Measurements from ENCODE around the gene PHF12. TPM values are rescaled to one million over a fixed set of nuclear protein-coding genes. Genes with fewer than 3 reads are reported as not detected.
"Not testable (repeated sequence)": the region's sequence is repeated elsewhere in the genome, so short reads cannot be mapped to it uniquely, and the experiment has no call there.

The PHF12 gene
- total and polyA plus RNA-seq, 3 experiments from 2014 or later: 11.6 to 62.1 (median 58.1) TPM

GRCh38 chr17:28893248-28894183, 57.8 kb downstream of the PHF12 start:
- Mint-ChIP-seq H3K36me3 (peaks cover 0 to 49% (median 8%) of the 10 kb centered on the region in 3 donors), H3K4me3 (peak overlapping the region; percentile 71 to 88 (median 78)), H3K4me1 (peaks cover 56 to 75% (median 68%) of the 10 kb centered on the region in 3 donors), H3K27ac (peak overlapping the region; percentile 93 to 98 (median 97))
- peak overlapping the region; percentile 41 for H3K27ac ChIP-seq (ENCODE audit: low read depth, low read length)
- not testable (repeated sequence) for H3K27me3 ChIP-seq (ENCODE audit: insufficient read depth, low read length, poor library complexity, severe bottlenecking); H3K9me3 ChIP-seq (ENCODE audit: low read length); H3K9me3 Mint-ChIP-seq; H3K36me3 ChIP-seq (ENCODE audit: insufficient read depth, low read length); H3K27me3 Mint-ChIP-seq
- POLR2A ChIA-PET: interaction anchor here (0.6 to 1.5 kb wide), 4 partner anchors 9 to 57 kb away, joined by 4 to 7 read pairs (median 5); partner anchors contain the start of genes DHRS13 and FAM222B
- CTCF ChIA-PET: interaction anchor here (0.9 to 1.8 kb wide), 5 partner anchors 9 to 167 kb away, joined by 3 to 7 read pairs (median 4); partner anchors contain the start of gene TLCD1
- peak overlapping the region; percentile 48 for H3K4me3 ChIP-seq (ENCODE audit: low read length)
- peaks cover 64% of the 10 kb centered on the region for H3K4me1 ChIP-seq (ENCODE audit: insufficient read depth, low read length)
- DNase-seq: peak in 1 of 5 donors; percentile 41

DNA sequence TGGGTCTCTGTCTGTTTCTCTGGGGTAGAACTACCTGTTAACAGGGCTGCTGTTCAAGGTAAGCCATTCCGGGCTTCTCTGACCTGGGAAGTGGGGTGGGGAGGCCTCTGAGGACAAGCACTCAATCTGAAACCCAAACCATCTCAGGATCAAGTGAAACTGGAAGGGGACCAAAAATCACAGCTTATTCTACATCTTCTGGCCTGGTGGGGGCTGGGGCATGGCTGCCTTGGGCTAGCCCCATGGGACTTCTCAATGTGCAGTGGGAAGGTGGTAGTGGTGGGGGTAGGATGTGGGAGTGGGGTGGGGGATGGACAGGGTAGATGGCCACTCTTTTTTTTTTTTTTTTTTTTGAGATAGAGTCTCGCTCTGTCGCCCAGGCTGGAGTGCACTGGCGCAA, 59.3 kb downstream of the PHF12 start:
- no peak for DNase-seq
- POLR2A ChIA-PET: interaction anchor here (0.6 to 1.5 kb wide), 2 partner anchors 10 to 230 kb away, joined by 3 to 6 read pairs; partner anchors contain the start of genes DHRS13 and SUPT6H
- CTCF ChIA-PET: interaction anchor here (1.5 to 1.8 kb wide), 2 partner anchors 10 to 129 kb away, joined by 4 to 5 read pairs; partner anchors contain the start of gene DHRS13
- no peaks in the 10 kb centered on the region for H3K9me3 Mint-ChIP-seq
- peaks cover 51 to 73% (median 61%) of the 10 kb centered on the region in 3 donors for H3K4me1 Mint-ChIP-seq
- H3K9me3 ChIP-seq (ENCODE audit: low read length): no peaks in the 10 kb centered on the region
- no peak overlapping the region for H3K27ac ChIP-seq (ENCODE audit: low read depth, low read length)
- H3K27ac Mint-ChIP-seq: peak overlapping the region in 6 of 8 donors; percentile 50 to 83 (median 80)
- no peaks in the 10 kb centered on the region for H3K27me3 ChIP-seq (ENCODE audit: insufficient read depth, low read length, poor library complexity, severe bottlenecking)
- no peak overlapping the region for H3K4me3 ChIP-seq (ENCODE audit: low read length)
- peaks cover 56% of the 10 kb centered on the region for H3K4me1 ChIP-seq (ENCODE audit: insufficient read depth, low read length)
- H3K27me3 Mint-ChIP-seq: no peaks in the 10 kb centered on the region
- peaks cover 10% of the 10 kb centered on the region for H3K36me3 ChIP-seq (ENCODE audit: insufficient read depth, low read length)
- peaks cover 0 to 54% (median 8%) of the 10 kb centered on the region in 3 donors for H3K36me3 Mint-ChIP-seq
- peak overlapping the region in 2 of 7 donors; percentile 2 to 36 for H3K4me3 Mint-ChIP-seq

DNA sequence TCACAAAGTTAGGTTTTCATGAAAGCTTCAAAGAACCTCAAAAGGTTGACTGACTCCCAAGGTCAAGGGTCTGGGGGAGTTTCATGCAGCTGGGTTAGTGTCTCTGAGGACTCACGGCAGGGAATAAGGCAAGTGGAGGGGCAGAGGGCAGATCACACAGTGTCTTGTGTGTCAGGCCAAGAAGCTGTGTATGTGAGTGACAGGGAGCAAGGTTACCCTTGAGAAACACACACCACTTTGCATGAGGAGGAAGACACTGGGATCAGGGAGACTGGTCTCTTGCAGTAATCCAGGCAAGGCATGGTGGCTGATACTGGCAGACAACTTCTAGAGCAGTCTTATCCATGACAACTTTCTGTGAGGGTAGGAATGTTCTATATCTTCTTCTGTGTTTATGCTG, 60.1 kb downstream of the PHF12 start:
- Histone ChIP-seq H3K4me1 (ENCODE audit: insufficient read depth, low read length) (peaks cover 52% of the 10 kb centered on the region), H3K9me3 (ENCODE audit: low read length) (no peaks in the 10 kb centered on the region), H3K27me3 (ENCODE audit: insufficient read depth, low read length, poor library complexity, severe bottlenecking) (no peaks in the 10 kb centered on the region), H3K27ac (ENCODE audit: low read depth, low read length) (no peak overlapping the region), H3K4me3 (ENCODE audit: low read length) (no peak overlapping the region), H3K36me3 (ENCODE audit: insufficient read depth, low read length) (peaks cover 18% of the 10 kb centered on the region)
- H3K4me1 Mint-ChIP-seq: peaks cover 43 to 68% (median 53%) of the 10 kb centered on the region in 3 donors
- H3K36me3 Mint-ChIP-seq: peaks cover 0 to 51% (median 8%) of the 10 kb centered on the region in 3 donors
- no peak for DNase-seq
- H3K27me3 Mint-ChIP-seq: no peaks in the 10 kb centered on the region
- ChIA-PET POLR2A (no interaction called here), CTCF (interaction anchor here (1.4 to 1.8 kb wide), 2 partner anchors 12 to 128 kb away, joined by 5 to 6 read pairs; partner anchors contain the start of gene DHRS13)
- peak overlapping the region in 1 of 7 donors; percentile 20 for H3K4me3 Mint-ChIP-seq
- H3K27ac Mint-ChIP-seq: peak overlapping the region; percentile 34 to 91 (median 80)
- no peaks in the 10 kb centered on the region for H3K9me3 Mint-ChIP-seq

GRCh38 chr17:28889996-28890395, 61.3 kb downstream of the PHF12 start:
- POLR2A ChIA-PET: no interaction called here
- DNase-seq: no peak
- H3K27ac Mint-ChIP-seq: peak overlapping the region in 2 of 8 donors; percentile 12 to 46
- no peaks in the 10 kb centered on the region for H3K9me3 Mint-ChIP-seq
- no peaks in the 10 kb centered on the region for H3K27me3 Mint-ChIP-seq
- H3K4me3 Mint-ChIP-seq: no peak overlapping the region
- Histone ChIP-seq H3K4me1 (ENCODE audit: insufficient read depth, low read length) (peaks cover 42% of the 10 kb centered on the region), H3K36me3 (ENCODE audit: insufficient read depth, low read length) (peaks cover 26% of the 10 kb centered on the region), H3K9me3 (ENCODE audit: low read length) (no peaks in the 10 kb centered on the region), H3K27me3 (ENCODE audit: insufficient read depth, low read length, poor library complexity, severe bottlenecking) (no peaks in the 10 kb centered on the region), H3K4me3 (ENCODE audit: low read length) (no peak overlapping the region), H3K27ac (ENCODE audit: low read depth, low read length) (no peak overlapping the region)
- H3K4me1 Mint-ChIP-seq: peaks cover 35 to 64% (median 48%) of the 10 kb centered on the region in 3 donors
- H3K36me3 Mint-ChIP-seq: peaks cover 6 to 57% (median 6%) of the 10 kb centered on the region in 3 donors
- CTCF ChIA-PET: interaction anchor here (1.4 kb wide), 1 partner anchor 13 kb away, joined by 6 read pairs; the partner anchor contains the start of gene DHRS13

DNA sequence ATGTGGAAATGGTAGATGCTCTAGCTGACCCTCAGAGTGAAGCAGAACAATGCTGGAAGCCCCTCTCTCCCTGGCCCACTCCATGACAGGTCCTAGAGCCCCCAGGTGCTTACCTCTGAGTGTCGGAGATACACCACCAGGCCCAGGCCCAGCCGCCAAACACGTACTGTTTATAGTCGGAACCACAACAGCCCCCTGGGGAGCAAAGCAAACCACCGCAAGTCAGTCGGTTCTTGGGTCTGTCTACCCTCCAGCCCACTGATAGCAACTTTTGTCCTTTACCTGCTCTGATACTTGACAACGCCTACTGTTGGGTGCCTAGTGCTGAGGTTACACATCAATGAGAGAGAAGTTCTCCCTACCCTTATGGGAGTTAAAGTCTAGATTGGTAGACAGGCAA, 62.5 kb downstream of the PHF12 start:
- Mint-ChIP-seq H3K9me3 (no peaks in the 10 kb centered on the region), H3K4me1 (peaks cover 35 to 60% (median 46%) of the 10 kb centered on the region in 3 donors), H3K27ac (peak overlapping the region in 2 of 8 donors; percentile 35 to 47), H3K27me3 (no peaks in the 10 kb centered on the region), H3K4me3 (no peak overlapping the region), H3K36me3 (peaks cover 6 to 69% (median 8%) of the 10 kb centered on the region in 3 donors)
- no peak for DNase-seq
- Histone ChIP-seq H3K9me3 (ENCODE audit: low read length) (no peaks in the 10 kb centered on the region), H3K27ac (ENCODE audit: low read depth, low read length) (no peak overlapping the region), H3K4me3 (ENCODE audit: low read length) (no peak overlapping the region), H3K4me1 (ENCODE audit: insufficient read depth, low read length) (peaks cover 38% of the 10 kb centered on the region), H3K27me3 (ENCODE audit: insufficient read depth, low read length, poor library complexity, severe bottlenecking) (no peaks in the 10 kb centered on the region), H3K36me3 (ENCODE audit: insufficient read depth, low read length) (peaks cover 35% of the 10 kb centered on the region)
- CTCF ChIA-PET: no interaction called here
- POLR2A ChIA-PET: no interaction called here

DNA sequence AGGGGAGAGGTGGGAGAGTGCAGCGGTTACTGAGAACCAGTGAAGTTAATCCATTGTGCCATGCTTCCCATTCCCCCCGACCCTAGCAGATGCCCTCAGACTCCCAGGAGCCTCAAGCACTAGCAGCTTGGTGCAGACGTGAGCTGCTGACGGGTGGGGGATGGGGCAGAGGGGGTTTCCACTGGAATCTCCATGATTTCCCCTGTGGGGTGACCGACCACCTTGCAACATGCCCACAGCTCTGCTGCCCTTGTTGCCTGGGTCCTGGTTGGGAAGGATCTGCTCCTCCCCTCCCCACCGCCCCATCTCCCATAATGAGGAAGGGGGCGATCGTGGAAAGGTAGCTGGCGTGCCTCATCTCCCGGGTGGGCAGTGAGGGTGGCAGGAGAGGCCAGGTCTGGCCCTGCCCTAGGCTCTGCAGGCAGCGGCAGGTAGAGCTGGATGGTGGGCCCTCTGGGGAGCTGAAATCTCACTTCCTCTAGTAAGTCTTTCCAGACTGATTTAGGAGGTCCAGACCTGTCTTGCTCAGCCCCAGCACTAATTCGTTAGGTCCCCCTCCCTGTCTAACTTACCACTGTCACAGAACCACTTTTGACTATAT, 63.3 kb downstream of the PHF12 start:
- H3K4me1 Mint-ChIP-seq: peaks cover 26 to 51% (median 37%) of the 10 kb centered on the region in 3 donors
- Histone ChIP-seq H3K27me3 (ENCODE audit: insufficient read depth, low read length, poor library complexity, severe bottlenecking) (no peaks in the 10 kb centered on the region), H3K4me3 (ENCODE audit: low read length) (no peak overlapping the region), H3K9me3 (ENCODE audit: low read length) (no peaks in the 10 kb centered on the region), H3K4me1 (ENCODE audit: insufficient read depth, low read length) (peaks cover 30% of the 10 kb centered on the region), H3K27ac (ENCODE audit: low read depth, low read length) (no peak overlapping the region), H3K36me3 (ENCODE audit: insufficient read depth, low read length) (peaks cover 42% of the 10 kb centered on the region)
- peaks cover 6 to 69% (median 8%) of the 10 kb centered on the region in 3 donors for H3K36me3 Mint-ChIP-seq
- DNase-seq: no peak
- ChIA-PET CTCF (interaction anchor here (1.7 kb wide), 1 partner anchor 14 kb away, joined by 5 read pairs; the partner anchor contains the start of gene DHRS13), POLR2A (no interaction called here)
- no peak overlapping the region for H3K4me3 Mint-ChIP-seq
- H3K27me3 Mint-ChIP-seq: no peaks in the 10 kb centered on the region
- no peaks in the 10 kb centered on the region for H3K9me3 Mint-ChIP-seq
- peak overlapping the region in 1 of 8 donors; percentile 38 for H3K27ac Mint-ChIP-seq

DNA sequence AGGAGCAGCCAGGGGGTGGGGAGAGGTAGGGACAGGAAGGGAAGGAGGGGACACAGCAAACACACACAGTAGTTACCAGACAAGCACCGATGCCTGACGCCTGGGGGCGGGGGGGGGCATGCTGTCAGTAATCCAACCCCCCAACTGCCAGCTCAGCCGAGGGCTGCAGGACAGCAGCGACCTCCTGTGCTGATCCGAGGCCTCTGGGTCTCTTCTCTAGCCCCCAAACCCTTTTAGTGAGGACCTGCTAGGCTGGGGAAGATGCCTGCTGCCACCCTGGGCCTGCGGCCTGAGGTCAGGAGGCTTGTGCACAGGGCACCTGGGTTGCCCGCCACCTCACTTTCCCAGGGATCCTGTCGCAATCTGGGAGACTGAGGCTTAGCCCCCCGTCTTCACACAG, 65.4 kb downstream of the PHF12 start:
- Mint-ChIP-seq H3K27me3 (no peaks in the 10 kb centered on the region), H3K4me1 (peaks cover 11 to 34% (median 20%) of the 10 kb centered on the region in 3 donors), H3K9me3 (no peaks in the 10 kb centered on the region), H3K36me3 (peaks cover 3 to 77% (median 8%) of the 10 kb centered on the region in 3 donors), H3K4me3 (no peak overlapping the region), H3K27ac (peak overlapping the region in 2 of 8 donors; percentile 47 to 88)
- CTCF ChIA-PET: no interaction called here
- Histone ChIP-seq H3K27me3 (ENCODE audit: insufficient read depth, low read length, poor library complexity, severe bottlenecking) (no peaks in the 10 kb centered on the region), H3K9me3 (ENCODE audit: low read length) (no peaks in the 10 kb centered on the region), H3K4me3 (ENCODE audit: low read length) (no peak overlapping the region), H3K36me3 (ENCODE audit: insufficient read depth, low read length) (peaks cover 61% of the 10 kb centered on the region), H3K4me1 (ENCODE audit: insufficient read depth, low read length) (peaks cover 10% of the 10 kb centered on the region), H3K27ac (ENCODE audit: low read depth, low read length) (no peak overlapping the region)
- no peak for DNase-seq
- POLR2A ChIA-PET: no interaction called here

Data from CD8-positive, alpha-beta memory T cell (primary cell).